Cardiac fibroblast (primary cell): ENCODE data around the gene CNTNAP2.

ENCODE experiments used
- DNase-seq, 2 donors: peaks; one replicate each; pipeline versions ENCODE4 v3.0.0 to v3.0.0-alpha.2; 2010; ENCODE audit warnings: low read depth in 2 of 2
- H3K4me3 ChIP-seq, 2 donors: replicated peaks in 1 of 2; 1 replicate in 1 of 2; 2 replicates in 1 of 2; pipeline ENCODE4 v1.5.1; 2011; ENCODE audit warnings: low read depth in 2 of 2, low read length in 2 of 2, mild to moderate bottlenecking in 2 of 2, moderate library complexity in 1 of 2
- TF ChIP-seq, protein P1 (sequence below): IDR thresholded peaks from one replicate; pipeline ENCODE4 v1.5.1; 2011; ENCODE audit warnings: low read depth, mild to moderate bottlenecking, low read length, inconsistent platforms

Gene CNTNAP2

DNA sequence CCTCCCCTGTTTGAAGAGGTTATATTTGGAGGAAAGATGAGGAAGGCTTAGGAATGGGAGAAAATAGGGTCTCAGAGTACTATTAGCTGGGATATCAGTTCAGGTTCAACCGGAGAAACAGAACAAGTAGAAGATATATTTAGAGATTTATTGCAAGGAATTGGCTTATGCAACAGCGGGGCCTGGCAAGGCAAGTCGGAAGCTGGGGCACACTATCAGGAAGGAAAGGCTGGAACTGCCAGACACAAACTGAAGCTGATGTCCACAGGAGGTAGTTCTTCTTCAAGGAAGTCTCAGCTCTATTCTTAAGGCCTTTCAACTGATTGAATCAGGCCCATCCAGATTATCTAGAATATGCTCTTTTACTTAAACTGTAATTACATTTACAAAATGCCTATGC lies 1534.4 kb downstream of the CNTNAP2 start:
- no peak for DNase-seq
- TF ChIP-seq, protein P1, sequence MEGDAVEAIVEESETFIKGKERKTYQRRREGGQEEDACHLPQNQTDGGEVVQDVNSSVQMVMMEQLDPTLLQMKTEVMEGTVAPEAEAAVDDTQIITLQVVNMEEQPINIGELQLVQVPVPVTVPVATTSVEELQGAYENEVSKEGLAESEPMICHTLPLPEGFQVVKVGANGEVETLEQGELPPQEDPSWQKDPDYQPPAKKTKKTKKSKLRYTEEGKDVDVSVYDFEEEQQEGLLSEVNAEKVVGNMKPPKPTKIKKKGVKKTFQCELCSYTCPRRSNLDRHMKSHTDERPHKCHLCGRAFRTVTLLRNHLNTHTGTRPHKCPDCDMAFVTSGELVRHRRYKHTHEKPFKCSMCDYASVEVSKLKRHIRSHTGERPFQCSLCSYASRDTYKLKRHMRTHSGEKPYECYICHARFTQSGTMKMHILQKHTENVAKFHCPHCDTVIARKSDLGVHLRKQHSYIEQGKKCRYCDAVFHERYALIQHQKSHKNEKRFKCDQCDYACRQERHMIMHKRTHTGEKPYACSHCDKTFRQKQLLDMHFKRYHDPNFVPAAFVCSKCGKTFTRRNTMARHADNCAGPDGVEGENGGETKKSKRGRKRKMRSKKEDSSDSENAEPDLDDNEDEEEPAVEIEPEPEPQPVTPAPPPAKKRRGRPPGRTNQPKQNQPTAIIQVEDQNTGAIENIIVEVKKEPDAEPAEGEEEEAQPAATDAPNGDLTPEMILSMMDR: no peak
- H3K4me3 ChIP-seq: no peak overlapping the region

DNA sequence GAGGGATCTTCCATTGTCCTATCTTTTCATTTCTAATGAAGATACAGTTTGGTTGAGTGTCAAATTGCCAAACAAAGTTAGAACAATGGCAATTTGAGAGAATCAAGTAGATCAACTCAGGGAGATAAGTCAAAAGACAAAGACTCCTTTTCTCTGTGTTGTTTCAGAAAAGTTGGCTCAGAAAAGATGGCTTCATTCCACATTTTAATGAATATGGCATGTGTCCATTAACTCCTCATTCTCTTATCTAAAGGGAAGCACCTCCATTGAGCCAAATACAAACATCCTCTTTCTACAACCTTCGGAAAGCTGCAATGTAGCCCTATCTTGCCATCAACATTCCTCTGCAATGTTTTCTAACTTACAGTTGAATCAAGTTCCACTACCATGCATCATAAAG lies 1535.0 kb downstream of the CNTNAP2 start:
- DNase-seq: no peak
- H3K4me3 ChIP-seq: no peak overlapping the region
- TF ChIP-seq, protein P1: no peak

DNA sequence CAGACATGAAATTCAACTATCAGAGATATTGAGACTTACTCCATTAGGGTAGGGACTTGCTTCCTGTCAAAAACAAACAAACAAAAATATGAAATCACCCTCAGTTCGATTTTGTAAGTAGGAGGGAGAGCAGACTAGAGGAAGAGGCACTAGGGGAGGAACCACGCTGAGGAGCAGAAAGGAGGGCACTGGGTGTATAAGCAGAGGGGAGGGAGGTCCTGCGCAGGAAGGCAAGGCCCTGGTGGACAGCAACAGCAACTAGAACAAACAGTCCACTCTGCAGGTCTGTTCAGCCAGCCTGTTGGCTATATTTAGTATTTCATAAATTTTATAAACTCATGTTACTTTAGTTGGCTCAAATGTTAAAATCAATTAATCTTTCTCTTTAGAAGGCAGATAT lies 1536.9 kb downstream of the CNTNAP2 start:
- H3K4me3 ChIP-seq: no peak overlapping the region
- TF ChIP-seq, protein P1: no peak
- no peak for DNase-seq

DNA sequence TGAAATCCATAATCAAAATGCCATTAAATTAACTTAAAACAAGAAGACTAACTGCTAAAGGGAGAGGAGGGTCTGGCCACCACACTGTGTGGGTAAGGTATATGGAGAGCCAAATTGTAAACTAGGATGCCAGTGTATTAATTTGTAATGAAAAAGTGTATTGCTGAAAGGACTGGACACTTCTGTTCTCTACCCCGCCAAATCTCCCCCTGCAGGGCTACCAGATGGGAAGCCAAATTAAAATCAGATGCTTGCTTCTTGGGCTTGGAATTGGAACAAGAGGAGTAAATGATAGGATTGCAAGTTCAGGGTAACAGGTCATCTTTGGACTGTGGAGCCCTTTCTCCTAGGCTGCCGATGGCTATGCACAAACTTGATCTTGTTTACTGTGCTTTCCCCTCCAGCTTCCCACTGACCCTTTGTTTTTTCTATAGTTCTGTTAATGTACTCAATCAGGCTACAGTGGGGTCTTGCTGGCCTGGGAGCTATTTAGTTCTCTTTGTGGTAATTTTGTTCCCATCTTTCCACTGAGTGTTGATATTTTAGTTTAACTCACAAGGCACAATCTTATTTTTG lies 1541.9 kb downstream of the CNTNAP2 start:
- H3K4me3 ChIP-seq: no peak overlapping the region
- TF ChIP-seq, protein P1: no peak
- no peak for DNase-seq

DNA sequence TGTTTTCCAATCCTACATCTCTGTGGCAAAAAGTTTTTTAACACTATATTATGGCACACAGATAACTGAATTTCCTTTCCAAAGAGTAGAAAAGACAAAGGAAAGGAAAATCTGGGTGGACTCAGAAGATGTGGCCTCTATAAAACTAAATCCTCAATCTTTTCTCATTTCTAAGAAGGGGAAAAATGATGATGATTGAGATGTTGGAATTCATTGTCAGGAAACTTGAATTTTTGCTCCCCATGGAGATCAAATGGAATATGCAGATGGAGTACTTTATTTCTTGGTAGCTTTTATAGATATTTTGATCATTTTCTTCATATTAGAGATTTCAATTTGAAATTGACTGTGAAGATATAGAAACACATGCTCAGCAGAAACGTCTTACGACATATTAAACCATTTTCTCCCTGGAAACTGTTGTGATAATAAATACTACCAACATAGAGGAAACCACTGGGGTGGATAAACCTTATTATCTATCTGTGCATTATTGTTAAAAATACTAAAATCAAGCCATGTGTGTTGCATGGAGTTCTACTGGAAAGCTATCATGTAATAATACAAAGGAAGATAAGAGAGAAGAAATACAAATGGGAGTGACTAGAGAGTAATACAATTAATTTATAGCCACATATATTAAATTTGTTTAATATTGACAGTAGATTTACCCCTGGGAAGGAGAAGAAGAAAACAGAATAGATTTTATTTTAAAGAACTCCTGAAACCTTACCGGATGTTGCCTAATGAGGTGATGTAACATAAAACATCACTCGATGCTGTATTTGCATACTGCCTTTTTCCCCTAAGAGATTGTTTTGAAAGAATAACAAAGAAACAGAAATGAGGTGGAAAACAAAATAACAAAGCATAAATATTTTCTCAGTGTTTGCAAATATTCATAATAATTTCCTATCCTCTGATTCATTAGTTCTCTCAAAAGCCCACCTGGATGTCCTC lies 1542.7 kb downstream of the CNTNAP2 start:
- DNase-seq: no peak
- TF ChIP-seq, protein P1: no peak
- H3K4me3 ChIP-seq: no peak overlapping the region

DNA sequence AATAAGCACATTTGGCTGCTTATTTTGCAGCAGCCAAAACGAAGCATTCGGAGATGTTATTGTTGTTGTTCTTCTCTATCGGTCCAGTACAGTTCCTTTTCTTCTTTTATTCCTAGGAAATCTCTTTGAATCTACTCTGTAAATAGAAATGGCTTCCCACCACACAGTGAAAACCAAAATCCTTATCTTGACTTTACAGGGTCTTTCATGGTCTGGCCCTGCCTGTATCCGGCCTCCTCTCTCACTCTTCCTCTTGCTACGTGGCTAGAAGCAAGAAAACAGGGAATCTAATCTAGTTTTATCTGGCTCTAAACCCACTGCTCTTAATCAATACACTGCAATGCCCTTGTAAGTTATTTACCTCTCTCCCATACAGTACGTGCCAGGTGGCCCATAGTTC lies 1547.9 kb downstream of the CNTNAP2 start:
- DNase-seq: no peak
- TF ChIP-seq, protein P1: no peak
- no peak overlapping the region for H3K4me3 ChIP-seq
